Mesothelial cell of epicardium (in vitro differentiated cells): ENCODE measurements around the gene MYO9B. TPM values are rescaled to one million over a fixed set of nuclear protein-coding genes. Genes with fewer than 3 reads are reported as not detected.
"Not testable (repeated sequence)": the region's sequence is repeated elsewhere in the genome, so short reads cannot be mapped to it uniquely, and the experiment has no call there.

Source experiments
- DNase-seq, 2 experiments: peaks; one replicate each; pipeline ENCODE4 v3.0.0; 2021; ENCODE audit warnings: low spot score in 2 of 2; ENCODE audit not compliant: unreplicated experiment in 2 of 2
- H3K27ac Mint-ChIP-seq: 2 replicates; pipeline ENCODE4 v1.8.0; 2021; ENCODE audit warnings: mixed read lengths
- H3K27me3 Mint-ChIP-seq: 2 replicates; pipeline ENCODE4 v1.8.0; 2021; ENCODE audit warnings: low read depth, mixed read lengths
- H3K36me3 Mint-ChIP-seq: 2 replicates; pipeline ENCODE4 v1.8.0; 2021; ENCODE audit warnings: mixed read lengths
- H3K4me1 Mint-ChIP-seq: 2 replicates; pipeline ENCODE4 v1.8.0; 2021; ENCODE audit warnings: mixed read lengths
- H3K4me3 Mint-ChIP-seq: 2 replicates; pipeline ENCODE4 v1.8.0; 2021; ENCODE audit warnings: mild to moderate bottlenecking, moderate library complexity, mixed read lengths
- H3K9me3 Mint-ChIP-seq: 2 replicates; pipeline ENCODE4 v1.8.0; 2021; ENCODE audit warnings: mixed read lengths
- CTCF ChIP-seq: fragments of 200-600 bp; sonication (generic); IDR thresholded peaks from one replicate; pipeline ENCODE4 v1.5.0; 2021; ENCODE audit warnings: antibody characterized with exemption; ENCODE audit not compliant: unreplicated experiment
- total RNA-seq: library from RNA; stranded (reverse); gene quantifications from 3 replicates; pipeline ENCODE4 v1.2.1, GENCODE V29; 2021

MYO9B gene
- total RNA-seq, 1 donor from 2014 or later, result 90.8 TPM

GRCh38 chr19:17091758-17092333, 16.3 kb downstream of the MYO9B start:
- H3K27me3 Mint-ChIP-seq, result no peaks in the 10 kb centered on the region
- no peak for DNase-seq
- H3K4me1 Mint-ChIP-seq, result peaks cover 11% of the 10 kb centered on the region
- H3K27ac Mint-ChIP-seq, result no peak overlapping the region
- H3K36me3 Mint-ChIP-seq, result peaks cover 16% of the 10 kb centered on the region
- H3K9me3 Mint-ChIP-seq, result peaks cover 5% of the 10 kb centered on the region
- no peak for TF ChIP-seq CTCF
- H3K4me3 Mint-ChIP-seq, result no peak overlapping the region

GRCh38 chr19:17092696-17093095, 17.1 kb downstream of the MYO9B start:
- Mint-ChIP-seq H3K4me3 (no peak overlapping the region), H3K27me3 (no peaks in the 10 kb centered on the region), H3K36me3 (peaks cover 12% of the 10 kb centered on the region), H3K9me3 (peaks cover 5% of the 10 kb centered on the region), H3K27ac (no peak overlapping the region), H3K4me1 (peaks cover 13% of the 10 kb centered on the region)
- TF ChIP-seq CTCF, result no peak
- no peak for DNase-seq

GRCh38 chr19:17094694-17095093, 19.1 kb downstream of the MYO9B start:
- not testable (repeated sequence) for H3K27ac Mint-ChIP-seq, DNase-seq

GRCh38 chr19:17095141-17095919, 19.8 kb downstream of the MYO9B start:
- no peak overlapping the region for H3K4me3 Mint-ChIP-seq
- no peak for TF ChIP-seq CTCF
- no peak overlapping the region for H3K27ac Mint-ChIP-seq
- H3K27me3 Mint-ChIP-seq, result no peaks in the 10 kb centered on the region
- no peak for DNase-seq
- H3K4me1 Mint-ChIP-seq, result peaks cover 6% of the 10 kb centered on the region
- H3K9me3 Mint-ChIP-seq, result peaks cover 5% of the 10 kb centered on the region
- H3K36me3 Mint-ChIP-seq, result peaks cover 10% of the 10 kb centered on the region

More at GRCh38 chr19:17094694-17095093, 19.1 kb downstream of the MYO9B start:
- H3K9me3 Mint-ChIP-seq, H3K27me3 Mint-ChIP-seq, H3K4me1 Mint-ChIP-seq, H3K4me3 Mint-ChIP-seq: not testable (repeated sequence)
- peaks cover 10% of the 10 kb centered on the region for H3K36me3 Mint-ChIP-seq

- H3K4me1 Mint-ChIP-seq, result peaks cover 6% of the 10 kb centered on the region
- no peak overlapping the region for H3K4me3 Mint-ChIP-seq
Measured at GRCh38 chr19:17097593-17098126, 22.1 kb downstream of the MYO9B start.

More at GRCh38 chr19:17097593-17098126, 22.1 kb downstream of the MYO9B start:
- H3K27ac Mint-ChIP-seq, result peak overlapping the region; percentile 50
- H3K36me3 Mint-ChIP-seq, result peaks cover 19% of the 10 kb centered on the region
- TF ChIP-seq CTCF, result no peak
- peaks cover 5% of the 10 kb centered on the region for H3K9me3 Mint-ChIP-seq
- DNase-seq, result no peak
- H3K27me3 Mint-ChIP-seq, result no peaks in the 10 kb centered on the region
